HG03196 (cell line): ENCODE measurements around the gene CARMIL1.

Source experiments
- ATAC-seq: cut with Tn5 transposase; IDR thresholded peaks from one replicate; pipeline ENCODE4 v1.9.1; 2021; ENCODE audit not compliant: unreplicated experiment

CARMIL1 gene

DNA sequence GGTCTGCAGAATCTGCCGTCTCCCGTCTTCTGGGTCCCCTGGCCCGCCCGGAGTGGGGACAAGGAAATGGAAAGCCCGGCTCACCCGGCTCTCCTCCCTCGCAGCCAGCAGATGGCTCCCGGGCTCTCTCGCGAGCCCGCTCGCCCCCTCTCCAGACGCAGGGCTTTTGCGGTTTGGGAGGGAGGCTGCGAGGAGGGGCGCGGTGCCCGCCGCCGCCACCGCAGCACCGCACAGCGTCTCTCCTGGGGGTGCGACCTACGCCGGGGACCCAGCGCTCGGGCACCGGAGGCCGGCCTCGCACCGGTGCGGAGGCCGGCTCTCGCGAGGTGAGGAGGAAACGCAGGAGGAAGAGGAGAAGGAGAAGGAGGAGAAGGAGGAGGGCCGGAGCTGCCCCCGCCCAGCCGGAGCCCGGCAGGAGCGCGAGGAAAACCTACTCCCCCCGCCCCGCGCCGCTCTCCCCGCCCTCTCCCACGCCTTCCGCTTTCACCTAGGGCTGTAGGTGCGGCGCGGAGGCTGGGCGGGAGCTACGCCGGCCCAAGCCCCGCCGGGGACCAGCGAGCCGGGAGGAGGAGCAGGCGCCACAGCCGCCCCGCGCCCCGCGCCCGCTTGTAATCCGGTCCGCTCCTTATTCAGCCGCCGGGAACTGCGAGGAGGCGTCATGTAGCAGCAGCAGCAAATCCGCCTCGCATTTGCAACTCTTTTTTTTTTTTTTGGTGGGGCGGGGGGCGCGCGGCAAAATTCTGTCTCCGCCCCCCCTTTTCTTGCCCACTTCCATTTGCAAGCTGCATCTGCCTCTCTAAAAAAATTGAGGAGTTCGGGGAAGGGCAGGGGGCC is at the start of gene CARMIL1:
Gene CARMIL1, plus strand, starts transcription at position 461 of the 834 bp plus-strand sequence. CDS start 422 bp downstream, outside the sequence.
- ATAC-seq: peak; percentile 59

DNA sequence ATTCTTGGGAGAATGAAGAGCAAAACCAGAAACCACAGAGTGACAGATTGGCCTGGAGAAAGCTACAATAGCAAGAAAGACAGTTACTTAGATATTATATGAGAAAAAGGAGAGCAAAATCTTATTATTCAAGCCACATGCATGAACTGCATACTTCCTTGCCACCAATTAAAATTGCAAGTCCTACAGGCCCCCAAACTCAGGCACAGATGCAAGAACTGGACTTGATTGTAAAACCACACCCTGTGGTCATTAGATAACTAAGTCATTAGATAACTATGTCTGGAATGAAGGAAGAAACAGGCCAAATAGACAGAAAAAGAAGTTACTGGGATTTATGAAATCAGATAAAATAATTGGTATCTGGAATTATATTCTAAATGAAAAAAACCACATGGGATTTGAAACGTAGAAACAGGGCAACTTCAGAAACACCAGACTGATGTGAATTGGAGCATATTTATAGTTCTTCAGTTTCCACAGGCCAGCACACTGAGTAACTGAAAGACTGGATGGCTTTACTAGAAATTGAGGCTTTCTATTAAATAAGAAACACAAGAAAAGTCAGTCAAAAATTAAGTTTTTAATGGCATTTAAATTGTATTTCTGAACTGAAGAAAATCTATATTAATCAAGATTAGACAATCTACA is 49.4 kb upstream of the CARMIL1 start:
- ATAC-seq: no peak

DNA sequence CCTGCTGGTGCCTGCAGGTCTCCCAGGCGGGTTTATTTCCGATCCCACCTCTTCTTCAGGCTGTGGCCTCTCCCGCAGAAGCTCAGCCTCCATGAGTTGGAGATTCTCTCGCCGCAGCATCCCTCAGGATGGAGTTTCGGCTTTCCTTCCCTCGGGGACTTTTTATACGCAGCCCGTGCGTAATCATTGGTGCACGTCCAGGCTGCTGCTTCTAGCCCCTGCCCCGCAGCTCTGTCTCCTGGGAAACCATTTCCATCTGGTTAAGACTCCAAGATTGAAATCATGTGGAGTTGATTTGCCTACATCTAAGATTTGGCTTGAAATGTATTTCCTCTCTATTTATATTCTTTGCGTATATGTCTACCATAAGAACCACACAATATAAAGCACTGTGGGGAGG is 46.7 kb upstream of the CARMIL1 start:
- ATAC-seq: no peak

DNA sequence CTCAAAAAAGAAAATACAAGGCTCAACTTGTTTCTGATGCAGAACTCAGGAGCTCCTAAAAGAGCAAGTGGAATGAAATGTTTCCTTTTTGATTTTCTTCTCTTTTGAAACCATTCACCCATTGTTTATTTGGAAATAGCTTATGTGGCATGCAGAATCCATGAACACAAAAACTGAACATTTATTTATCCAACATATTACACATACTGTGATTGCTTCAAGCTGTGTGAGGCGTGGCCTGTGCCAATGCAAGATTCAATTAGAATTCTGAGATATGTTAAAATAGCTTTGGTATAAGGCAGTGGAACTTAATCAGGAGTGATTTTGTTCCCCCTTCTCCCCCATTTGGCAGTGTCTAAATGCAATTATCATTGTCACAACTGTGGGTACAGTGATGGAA is 45.9 kb upstream of the CARMIL1 start:
- no peak for ATAC-seq

DNA sequence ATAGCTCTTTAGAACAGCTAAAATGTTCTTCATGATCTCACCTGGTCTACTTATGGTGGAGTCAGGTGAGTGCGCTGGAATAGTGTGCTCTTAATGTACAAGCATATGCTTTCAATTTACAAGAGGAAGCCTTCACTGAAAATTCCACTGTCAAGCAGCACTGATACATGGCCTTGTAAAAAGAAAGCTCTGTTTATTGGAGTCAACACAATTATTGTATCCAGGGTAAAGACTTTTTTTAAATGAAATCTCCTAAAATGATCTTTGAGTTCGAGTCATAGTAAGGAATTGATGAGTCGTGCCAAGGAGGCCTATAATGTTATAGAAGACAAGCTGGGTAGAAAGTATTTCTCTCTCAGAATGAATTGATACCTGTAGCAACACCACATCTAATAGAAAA is 41.6 kb upstream of the CARMIL1 start:
- ATAC-seq: no peak

DNA sequence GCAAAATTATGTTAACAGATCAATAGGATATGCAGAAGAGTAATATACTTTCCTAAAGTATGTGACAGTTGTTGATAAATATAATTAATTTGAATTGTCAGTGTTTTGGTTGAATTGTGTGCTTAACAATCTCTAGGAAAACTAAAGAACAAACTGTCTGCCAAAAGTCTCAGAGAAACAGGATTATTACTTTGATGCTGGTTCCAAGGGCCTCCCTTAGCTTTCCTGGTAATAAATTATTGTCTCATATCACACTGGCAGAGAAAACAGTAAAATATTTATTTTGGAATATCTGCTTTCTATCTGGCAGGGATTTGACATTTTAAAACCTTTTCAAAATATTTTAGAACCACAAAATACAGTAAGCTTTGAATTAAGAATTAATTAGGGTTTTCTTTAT is 40.1 kb upstream of the CARMIL1 start:
- no peak for ATAC-seq

DNA sequence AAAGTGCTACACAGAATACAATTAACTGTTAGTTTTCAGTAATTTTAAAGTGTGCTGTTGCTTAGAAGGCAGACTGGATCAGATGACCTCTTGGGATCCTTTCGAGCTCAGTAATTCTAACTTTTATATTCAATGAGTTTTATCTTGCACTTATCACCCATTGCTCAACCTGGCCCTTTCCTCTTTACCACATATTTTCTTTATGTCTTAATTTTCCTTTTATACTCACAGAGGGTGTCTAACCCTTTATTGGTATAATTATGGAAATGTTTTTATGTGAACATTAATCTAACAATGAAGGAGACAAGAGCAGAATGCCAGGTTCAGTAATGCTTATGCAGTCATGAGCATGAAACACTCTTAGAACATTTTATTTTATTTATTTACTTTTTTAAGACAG is 39.7 kb upstream of the CARMIL1 start:
- no peak for ATAC-seq

DNA sequence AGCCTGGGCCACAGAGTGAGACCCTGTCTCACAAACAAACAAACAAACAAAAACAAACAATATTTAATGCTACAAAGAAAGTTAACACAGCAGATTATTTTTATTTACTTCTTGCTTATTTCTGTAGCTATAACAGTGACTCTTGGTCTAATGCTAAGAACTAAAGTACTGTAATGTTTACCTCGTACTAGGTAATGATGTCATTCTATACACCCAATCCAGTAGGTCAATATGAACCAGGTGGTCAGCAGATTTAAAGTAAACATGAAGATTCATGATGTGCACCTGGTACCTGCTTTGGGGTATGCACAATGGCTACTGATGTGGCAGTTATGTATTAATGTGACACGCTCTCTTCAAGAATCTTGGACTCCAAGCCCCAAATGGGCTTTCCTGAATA is 36.6 kb upstream of the CARMIL1 start:
- ATAC-seq: no peak

DNA sequence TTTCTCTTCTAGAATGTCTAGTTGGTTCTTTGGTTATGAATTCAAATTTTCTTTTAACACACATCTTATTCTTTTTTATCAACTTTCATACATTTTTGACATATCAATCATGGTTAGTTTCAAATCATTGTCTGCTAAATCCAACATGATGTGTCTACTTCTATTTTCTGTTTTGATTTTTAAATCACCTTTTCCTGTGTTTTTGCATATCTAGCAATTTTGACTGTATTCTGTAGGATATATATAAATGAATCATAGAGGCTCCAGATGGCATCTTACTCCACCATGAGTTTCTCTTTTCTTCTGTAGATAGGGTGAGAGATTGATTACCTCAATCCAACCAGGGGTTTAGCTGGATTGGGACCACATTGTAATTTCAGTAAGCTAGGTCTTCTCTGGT is 34.3 kb upstream of the CARMIL1 start:
- ATAC-seq: no peak

DNA sequence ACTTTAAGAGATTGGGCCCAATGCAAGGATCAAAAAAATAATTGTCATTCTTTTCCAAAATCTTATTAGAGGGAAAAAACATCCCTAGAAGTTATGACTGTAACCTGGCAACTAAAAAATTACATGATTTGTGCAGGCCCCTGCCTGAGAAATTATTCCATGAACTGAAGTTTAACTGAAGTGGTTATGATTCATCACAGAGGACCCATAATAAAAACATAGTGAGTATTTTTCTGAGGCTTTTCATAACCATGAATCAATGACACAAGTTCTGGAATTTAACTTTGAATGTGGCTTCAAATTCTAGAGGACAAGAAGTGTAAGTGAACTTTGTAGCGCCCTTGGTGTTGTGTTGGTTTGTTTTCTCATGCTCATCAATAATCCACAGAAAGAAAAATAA is 31.1 kb upstream of the CARMIL1 start:
- ATAC-seq: no peak

DNA sequence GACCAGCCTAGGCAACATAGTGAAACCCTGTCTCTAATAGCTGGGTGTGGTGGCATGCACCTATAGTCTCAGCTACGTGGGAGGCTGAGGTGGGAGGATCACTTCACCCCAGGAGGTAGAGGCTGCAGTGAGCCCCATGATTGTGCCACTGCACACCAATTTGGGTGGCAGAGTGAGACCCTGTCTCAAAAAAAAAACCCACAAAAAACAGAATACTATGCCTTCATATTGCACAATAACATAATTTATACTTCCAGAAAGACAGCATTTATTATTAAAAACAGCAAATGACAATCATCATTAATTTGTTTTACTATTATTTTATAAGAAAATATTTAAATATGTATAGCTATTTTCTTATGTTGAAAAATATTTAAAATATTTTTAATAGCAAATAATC is 30.0 kb upstream of the CARMIL1 start:
- no peak for ATAC-seq

DNA sequence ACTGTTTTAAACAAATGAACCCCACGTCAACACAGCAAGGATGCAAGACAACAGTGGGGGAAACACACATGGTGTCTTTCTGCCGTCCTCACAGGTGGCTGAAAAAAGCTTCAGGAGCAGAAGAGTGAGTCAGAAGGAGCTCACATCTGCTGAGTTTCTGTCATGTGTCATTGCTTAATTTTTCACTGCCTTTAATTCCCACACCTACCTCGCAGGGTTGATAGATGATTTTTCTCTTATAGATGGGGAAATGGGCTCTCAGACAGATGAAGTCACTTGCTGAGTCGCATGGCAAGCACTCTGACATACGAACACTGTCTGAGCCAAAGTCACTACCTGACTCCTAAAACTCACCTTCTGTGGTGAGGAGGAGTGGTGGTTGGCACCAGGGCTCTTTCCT is 28.3 kb upstream of the CARMIL1 start:
- ATAC-seq: peak; percentile 74

DNA sequence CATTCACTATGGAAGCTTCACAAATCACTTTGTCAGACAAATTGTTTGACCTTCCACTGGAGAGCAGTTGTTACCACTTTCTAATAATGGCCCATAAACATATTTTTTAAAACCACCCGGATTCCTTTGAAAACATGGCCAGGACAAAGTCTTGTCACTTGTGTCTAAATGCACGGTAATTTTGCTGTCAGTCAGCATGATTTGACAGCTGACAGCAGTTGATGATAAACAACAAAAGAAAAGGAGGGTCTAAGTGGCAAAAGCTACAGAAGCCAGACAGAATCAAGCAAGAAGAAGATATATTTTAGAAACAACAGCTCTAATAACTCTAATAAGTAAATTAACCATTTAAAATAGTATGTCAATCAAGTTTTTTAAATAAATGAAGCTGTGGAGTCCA is 27.7 kb upstream of the CARMIL1 start:
- ATAC-seq: no peak

DNA sequence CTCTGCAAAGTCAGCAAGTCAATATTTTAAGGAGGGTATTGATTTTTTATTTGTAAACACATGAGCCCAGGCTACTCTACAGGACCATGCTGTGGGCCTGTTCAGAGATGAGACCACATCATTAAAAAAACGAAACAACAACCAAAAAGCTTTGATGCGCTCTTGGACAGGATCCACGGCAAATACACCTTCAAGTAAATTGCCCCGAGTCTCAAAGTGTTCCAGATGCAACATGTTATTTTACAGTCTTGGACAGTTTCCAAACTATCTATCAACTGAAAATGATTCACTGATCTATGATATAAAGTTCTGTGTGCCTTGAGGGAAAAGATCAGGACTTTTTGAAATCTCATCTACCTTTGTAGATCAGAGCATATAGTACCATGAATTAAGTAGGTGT is 25.8 kb upstream of the CARMIL1 start:
- no peak for ATAC-seq

DNA sequence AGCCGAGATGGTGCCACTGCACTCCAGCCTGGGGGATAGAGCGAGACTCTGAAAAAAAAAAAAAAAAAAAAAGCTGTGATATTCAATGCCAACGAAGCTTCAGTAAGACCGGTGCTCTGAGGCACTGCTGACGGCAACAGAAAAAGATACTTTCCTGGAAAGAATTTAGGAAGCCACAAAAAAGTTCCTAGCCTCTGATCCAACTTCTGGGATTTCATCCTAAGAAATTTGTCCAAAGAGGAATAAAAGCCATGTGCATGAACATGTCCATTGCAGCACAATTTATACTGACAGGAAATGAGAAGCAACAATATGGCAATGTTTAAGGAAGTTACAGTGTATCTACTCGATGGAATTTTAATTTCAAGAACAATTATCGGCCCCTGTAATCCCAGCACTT is 24.5 kb upstream of the CARMIL1 start:
- no peak for ATAC-seq

DNA sequence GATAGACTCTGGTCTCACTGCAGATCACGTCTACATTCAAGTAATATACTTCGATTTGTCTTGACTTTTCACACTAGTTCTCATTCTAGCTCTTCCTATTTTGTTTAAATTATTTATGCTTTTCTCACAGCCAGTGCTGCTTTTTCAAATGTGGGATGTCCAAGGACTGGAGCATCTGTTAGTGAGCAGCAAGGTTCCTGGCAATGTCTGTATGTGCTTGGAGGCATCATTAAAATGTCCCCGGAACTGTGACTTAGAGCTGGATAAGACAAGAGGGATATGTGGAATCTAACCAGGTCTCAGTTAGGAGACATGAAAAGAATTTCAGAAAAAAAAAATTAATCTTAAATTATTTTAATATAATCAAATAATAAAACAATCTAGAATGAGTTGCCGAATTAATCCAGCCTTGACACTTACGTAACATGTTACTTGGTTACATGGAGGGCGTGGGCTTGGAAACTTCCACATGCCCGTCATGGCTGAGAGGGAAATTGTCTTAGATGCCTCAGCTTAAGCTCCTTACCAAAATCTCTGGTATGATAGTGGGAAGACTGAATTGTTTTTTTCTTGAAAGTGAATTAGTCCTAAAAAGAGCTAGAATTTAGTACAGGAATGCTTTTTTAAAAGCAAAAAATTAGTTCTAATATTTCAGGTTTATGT is 21.4 kb upstream of the CARMIL1 start:
- ATAC-seq: no peak

DNA sequence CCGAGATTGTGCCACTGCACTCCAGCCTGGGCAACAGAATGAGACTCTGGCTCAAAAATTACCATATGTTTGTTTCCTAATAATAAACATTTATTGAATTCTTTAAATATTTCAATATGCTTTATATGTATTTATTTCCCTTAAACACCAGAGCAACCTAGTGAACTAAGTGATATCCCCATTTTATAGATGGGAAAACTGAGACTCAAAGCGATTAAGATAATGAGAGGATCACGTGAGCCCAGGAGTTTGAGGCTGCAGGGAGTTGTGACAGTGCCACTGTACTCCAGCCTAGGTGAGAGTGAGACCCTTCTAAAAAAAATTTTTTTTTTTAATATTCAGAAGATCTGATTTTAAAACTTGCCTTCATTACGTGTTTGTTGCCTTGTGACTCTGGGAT is 19.4 kb upstream of the CARMIL1 start:
- ATAC-seq: no peak

DNA sequence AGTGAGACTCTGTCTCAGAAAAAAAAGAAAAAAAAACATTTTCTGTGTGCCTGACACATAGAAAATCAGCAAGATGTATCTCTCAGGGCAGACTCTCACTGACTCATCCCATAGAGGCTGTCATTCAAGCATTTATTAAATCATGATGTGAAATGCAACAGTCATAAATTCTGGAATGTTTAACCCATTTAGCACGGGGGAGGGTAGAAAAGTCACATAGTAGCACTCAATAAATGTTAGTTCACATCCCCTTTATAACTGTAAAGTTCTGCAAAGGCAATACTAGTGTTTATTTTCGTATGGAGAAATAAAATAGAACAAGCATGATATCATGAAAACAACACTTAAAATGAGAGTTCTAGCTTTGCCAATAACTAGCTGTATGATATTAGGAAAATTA is 15.5 kb upstream of the CARMIL1 start:
- ATAC-seq: no peak

DNA sequence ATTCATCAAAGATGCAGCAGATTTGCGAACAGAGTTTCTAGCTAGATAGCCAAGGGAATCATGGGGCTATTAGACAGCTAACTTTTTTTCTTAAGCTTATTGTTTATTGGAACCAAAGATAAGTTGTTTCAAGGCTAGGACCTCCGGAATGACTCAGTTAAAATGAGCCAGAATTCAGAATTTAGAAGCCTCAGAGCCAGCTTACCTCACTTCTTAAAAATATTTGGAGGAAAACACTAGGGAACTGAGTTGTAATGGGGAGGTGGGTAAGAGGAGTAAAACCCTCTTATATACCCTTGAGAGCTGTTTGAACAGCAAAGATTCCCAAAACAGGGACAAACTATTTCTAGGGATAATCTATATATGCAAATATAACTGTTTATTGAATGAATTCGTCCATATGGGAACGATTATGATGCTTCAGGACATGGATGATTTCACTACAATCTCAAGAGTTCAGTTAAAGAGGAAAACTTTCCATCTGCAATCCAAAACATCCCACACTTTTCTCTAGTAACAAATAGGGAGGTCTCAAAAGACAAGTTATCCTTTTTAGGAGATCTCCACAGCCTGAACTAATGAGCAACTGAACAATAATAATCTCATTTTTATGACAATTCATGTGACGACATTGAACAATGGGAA is 12.6 kb upstream of the CARMIL1 start:
- no peak for ATAC-seq

DNA sequence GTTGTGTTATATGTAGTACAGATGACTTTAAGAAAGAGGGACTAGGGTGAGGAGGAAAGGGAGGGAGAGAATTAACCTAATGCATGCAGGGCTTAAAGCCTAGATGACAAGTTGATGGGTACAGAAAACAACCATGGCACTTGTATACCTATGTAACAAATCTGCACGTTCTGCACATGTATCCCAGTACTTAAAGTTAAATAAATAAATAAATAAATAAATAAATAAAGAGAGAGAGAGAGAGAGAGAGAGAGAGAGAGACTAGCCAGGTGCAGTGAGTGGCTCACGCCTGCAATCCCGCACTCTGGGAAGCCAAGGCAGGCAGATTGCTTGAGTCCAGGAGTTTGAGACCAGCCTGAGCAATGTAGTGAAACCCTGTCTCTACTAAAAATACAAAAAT is 11.5 kb upstream of the CARMIL1 start:
- no peak for ATAC-seq

DNA sequence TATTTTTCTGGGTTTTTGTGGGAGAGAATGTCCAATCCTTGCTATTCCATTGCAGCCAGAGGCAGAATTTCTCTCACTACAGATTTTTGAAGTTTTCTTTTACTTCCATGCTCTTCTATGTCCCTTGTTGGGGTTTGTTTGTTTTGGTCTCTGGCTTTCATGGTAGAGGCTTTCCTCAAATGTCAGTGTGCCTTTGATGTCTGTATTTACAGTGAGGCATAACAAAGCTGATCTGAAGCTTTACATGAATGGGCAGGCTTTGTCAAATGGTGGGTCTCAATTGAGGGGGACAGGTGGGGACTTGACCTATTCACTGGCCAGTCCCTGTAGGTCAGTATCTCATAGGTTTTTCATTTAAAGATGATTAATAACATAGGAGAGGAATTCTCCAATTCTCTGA is 8.6 kb upstream of the CARMIL1 start:
- no peak for ATAC-seq

DNA sequence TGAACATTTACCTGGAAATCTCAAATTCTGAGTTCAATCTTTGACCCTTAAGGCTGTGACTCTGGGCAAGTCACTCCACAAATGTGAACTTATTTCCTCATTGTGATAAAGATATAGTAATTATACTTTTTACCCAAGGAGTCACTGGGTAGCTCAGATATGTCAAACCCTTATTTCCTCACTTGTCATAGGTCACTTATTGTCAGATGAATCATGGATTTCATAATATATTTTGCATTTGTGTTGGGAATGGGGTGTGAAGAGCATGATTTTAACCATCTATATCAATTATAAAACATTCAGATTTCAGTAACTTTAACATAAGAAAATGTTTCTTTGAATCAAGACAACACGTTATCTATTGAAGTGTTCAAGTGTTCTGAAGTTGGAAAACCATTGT is 3.7 kb upstream of the CARMIL1 start:
- no peak for ATAC-seq
